Tibial nerve (tissue), 4 donors: ENCODE measurements around the gene GALNT11. TPM values are rescaled to one million over a fixed set of nuclear protein-coding genes. Genes with fewer than 3 reads are reported as not detected.

ENCODE experiments used
- DNase-seq, 2 donors: peaks; one replicate each; pipeline ENCODE4 v3.0.0-alpha.2; 2019; ENCODE audit warnings: low spot score in 2 of 2
- H3K27ac ChIP-seq, 4 donors: fragments of 200-600 bp; sonication (generic) in 3 of 4; one replicate each; pipeline ENCODE4 v1.5.1; 2017 to 2019; ENCODE audit warnings: mild to moderate bottlenecking in 1 of 4
- H3K27me3 ChIP-seq, 2 donors: fragments of 200-600 bp; sonication (generic) in 1 of 2; one replicate each; pipeline versions ENCODE4 v1.5.1 to v1.6.0; 2017 to 2019
- H3K36me3 ChIP-seq, 3 donors: fragments of 200-600 bp; sonication (generic); one replicate each; pipeline ENCODE4 v1.5.1; 2018 to 2019
- H3K4me1 ChIP-seq, 4 donors: fragments of 200-600 bp; sonication (generic) in 3 of 4; one replicate each; pipeline ENCODE4 v1.5.1; 2017 to 2019
- H3K4me3 ChIP-seq, 4 donors: fragments of 200-600 bp; sonication (generic) in 3 of 4; one replicate each; pipeline ENCODE4 v1.5.1; 2017 to 2019; ENCODE audit warnings: mild to moderate bottlenecking in 1 of 4, moderate library complexity in 1 of 4
- H3K9me3 ChIP-seq, 4 donors: fragments of 200-600 bp; sonication (generic) in 3 of 4; one replicate each; pipeline ENCODE4 v1.5.1; 2017 to 2019
- EP300 ChIP-seq, 2 donors: sonication (generic); formaldehyde crosslinking; IDR thresholded peaks; one replicate each; pipeline ENCODE4 v1.6.1; 2017; ENCODE audit warnings: antibody characterized with exemption in 2 of 2, mild to moderate bottlenecking in 1 of 2
- POLR2A ChIP-seq, 2 donors: fragments of 450-650 bp; IDR thresholded peaks; one replicate each; pipeline ENCODE4 v1.6.1; 2017; ENCODE audit warnings: antibody characterized with exemption in 2 of 2, mild to moderate bottlenecking in 2 of 2, moderate library complexity in 2 of 2
- WGBS, 2 donors: methylation state at CpG; one replicate each; pipeline ENCODE4 v1.1.5; 2018; 5-methylcytosine and 5-hydroxymethylcytosine counted together
- total RNA-seq, 4 donors: library from RNA; depleted of rRNA; stranded (reverse); fragments of >200 nt; gene quantifications; one replicate each; pipeline ENCODE4 v1.1.0, GENCODE V29; 2016
- TF ChIP-seq, protein P1 (sequence below), 5 experiments: fragments of 200-600 bp in 3 of 5; fragments of 450-650 bp in 2 of 5; sonication (generic) in 3 of 5; IDR thresholded peaks; one replicate each; pipeline ENCODE4 v1.5.1; 2016 to 2019; ENCODE audit warnings: antibody characterized with exemption in 5 of 5, mild to moderate bottlenecking in 3 of 5, moderate library complexity in 2 of 5

Gene GALNT11
- total RNA-seq, 4 donors from 2014 or later = 27.9 to 45.7 (median 36.6) TPM

DNA sequence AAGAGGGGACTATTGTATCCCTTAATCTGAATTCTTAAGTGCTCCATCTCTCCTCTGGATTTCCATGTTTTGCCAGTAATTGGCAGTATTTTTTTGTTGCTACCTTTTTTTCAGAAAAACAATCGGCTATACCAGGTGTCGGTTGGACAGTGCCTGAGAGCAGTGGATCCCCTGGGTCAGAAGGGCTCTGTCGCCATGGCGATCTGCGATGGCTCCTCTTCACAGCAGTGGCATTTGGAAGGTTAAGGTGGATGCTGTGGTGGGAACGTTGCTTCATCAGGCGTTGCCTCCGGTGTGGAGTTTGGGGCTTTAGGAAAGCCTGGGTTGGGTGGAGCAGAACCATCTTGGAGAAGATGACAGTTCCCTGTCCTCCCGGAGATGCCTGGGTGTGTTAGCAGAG lies 96.0 kb downstream of the GALNT11 start:
- no peak overlapping the region for H3K27ac ChIP-seq
- peaks cover 0 to 97% (median 21%) of the 10 kb centered on the region in 3 donors for H3K36me3 ChIP-seq
- H3K4me1 ChIP-seq = no peaks in the 10 kb centered on the region
- DNase-seq = no peak
- 95 to 96% methylated on average over 9 of the region's 9 CpGs for WGBS, 2 donors
- TF ChIP-seq EP300 (IDR thresholded peaks at IDR 0.05) (no peak), POLR2A (IDR thresholded peaks at IDR 0.05) (no peak)
- TF ChIP-seq, protein P1, sequence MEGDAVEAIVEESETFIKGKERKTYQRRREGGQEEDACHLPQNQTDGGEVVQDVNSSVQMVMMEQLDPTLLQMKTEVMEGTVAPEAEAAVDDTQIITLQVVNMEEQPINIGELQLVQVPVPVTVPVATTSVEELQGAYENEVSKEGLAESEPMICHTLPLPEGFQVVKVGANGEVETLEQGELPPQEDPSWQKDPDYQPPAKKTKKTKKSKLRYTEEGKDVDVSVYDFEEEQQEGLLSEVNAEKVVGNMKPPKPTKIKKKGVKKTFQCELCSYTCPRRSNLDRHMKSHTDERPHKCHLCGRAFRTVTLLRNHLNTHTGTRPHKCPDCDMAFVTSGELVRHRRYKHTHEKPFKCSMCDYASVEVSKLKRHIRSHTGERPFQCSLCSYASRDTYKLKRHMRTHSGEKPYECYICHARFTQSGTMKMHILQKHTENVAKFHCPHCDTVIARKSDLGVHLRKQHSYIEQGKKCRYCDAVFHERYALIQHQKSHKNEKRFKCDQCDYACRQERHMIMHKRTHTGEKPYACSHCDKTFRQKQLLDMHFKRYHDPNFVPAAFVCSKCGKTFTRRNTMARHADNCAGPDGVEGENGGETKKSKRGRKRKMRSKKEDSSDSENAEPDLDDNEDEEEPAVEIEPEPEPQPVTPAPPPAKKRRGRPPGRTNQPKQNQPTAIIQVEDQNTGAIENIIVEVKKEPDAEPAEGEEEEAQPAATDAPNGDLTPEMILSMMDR (IDR thresholded peaks at IDR 0.05) = no peak
- H3K4me3 ChIP-seq = no peak overlapping the region
- peaks cover 0 to 10% (median 4%) of the 10 kb centered on the region in 4 donors for H3K9me3 ChIP-seq
- H3K27me3 ChIP-seq = no peaks in the 10 kb centered on the region

DNA sequence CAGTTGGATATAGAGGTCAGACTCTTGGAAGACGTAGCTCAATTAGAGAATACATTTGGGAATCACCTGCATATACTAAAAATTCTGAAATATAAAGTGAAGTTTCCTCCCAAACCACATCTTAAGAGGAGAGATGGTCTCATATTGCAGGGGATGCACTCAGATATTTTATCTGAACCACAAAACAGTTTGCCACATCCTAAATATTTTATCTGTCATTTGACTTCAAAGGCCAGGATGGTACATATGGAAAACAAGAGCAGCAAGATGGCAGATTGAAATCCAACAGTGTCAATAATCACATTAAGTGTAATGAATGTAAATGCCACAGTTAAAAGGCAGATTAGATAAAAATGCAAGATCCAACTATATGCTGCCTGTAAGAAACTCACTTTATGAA lies 97.1 kb downstream of the GALNT11 start:
- H3K36me3 ChIP-seq = peaks cover 0 to 99% (median 21%) of the 10 kb centered on the region in 3 donors

DNA sequence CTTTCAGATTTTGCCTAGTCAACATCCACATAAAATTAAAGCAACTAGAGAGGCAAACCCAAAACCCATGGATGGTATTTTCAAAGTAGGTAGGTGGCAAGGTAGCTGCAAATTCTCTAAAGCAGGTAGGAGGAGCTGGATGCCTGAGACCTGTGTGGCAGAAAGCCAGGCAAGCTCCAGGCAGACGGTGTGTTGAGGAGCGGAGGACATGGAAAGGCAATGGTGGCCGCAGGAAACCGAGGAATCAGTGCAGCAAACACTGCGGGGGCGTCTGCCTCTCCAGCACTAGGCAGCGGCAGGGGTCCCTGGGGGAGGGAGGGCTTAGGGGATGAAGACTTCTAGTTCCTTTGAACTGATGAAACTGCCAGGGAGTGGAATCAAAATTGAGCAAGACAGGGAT lies 101.3 kb downstream of the GALNT11 start:
- peaks cover 0 to 10% (median 4%) of the 10 kb centered on the region in 4 donors for H3K9me3 ChIP-seq
- H3K4me1 ChIP-seq = no peaks in the 10 kb centered on the region
- DNase-seq = no peak
- no peak overlapping the region for H3K4me3 ChIP-seq
- peaks cover 0 to 90% (median 2%) of the 10 kb centered on the region in 3 donors for H3K36me3 ChIP-seq
- H3K27ac ChIP-seq = no peak overlapping the region
- WGBS, 2 donors = 85 to 88% methylated on average over 7 of the region's 7 CpGs
- TF ChIP-seq, protein P1 (IDR thresholded peaks at IDR 0.05) = no peak
- TF ChIP-seq EP300 (IDR thresholded peaks at IDR 0.05) (no peak), POLR2A (IDR thresholded peaks at IDR 0.05) (no peak)
- no peaks in the 10 kb centered on the region for H3K27me3 ChIP-seq

More for the DNA sequence above, 97.1 kb downstream of the GALNT11 start:
- whole genome bisulfite sequencing, 2 donors = 88 to 90% methylated on average over 1 of the region's 1 CpG
- TF ChIP-seq POLR2A (IDR thresholded peaks at IDR 0.05) (no peak), EP300 (IDR thresholded peaks at IDR 0.05) (no peak)
- TF ChIP-seq, protein P1 (IDR thresholded peaks at IDR 0.05) = no peak
- peaks cover 0 to 10% (median 4%) of the 10 kb centered on the region in 4 donors for H3K9me3 ChIP-seq
- H3K27me3 ChIP-seq = no peaks in the 10 kb centered on the region
- no peak overlapping the region for H3K4me3 ChIP-seq
- no peak for DNase-seq
- no peaks in the 10 kb centered on the region for H3K4me1 ChIP-seq
- H3K27ac ChIP-seq = no peak overlapping the region

DNA sequence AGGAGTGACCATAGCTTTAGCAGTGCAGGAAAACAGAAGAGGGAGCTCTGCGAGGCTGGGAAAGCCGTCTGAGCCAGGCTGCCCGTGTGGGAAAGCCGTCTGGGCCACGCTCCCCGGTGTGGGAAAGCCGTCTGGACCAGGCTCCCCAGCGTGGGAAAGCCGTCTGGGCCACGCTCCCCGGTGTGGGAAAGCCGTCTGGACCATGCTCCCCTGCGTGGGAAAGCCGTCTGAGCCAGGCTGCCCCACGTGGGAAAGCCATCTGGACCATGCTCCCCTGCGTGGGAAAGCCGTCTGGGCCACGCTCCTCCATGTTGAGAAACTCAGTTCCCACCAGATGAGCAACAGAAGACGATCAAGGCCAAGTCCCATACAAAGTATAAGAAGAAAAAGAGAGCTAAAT lies 101.8 kb downstream of the GALNT11 start:
- Histone ChIP-seq H3K4me1 (no peaks in the 10 kb centered on the region), H3K27me3 (no peaks in the 10 kb centered on the region), H3K27ac (no peak overlapping the region), H3K9me3 (peaks cover 0 to 10% (median 4%) of the 10 kb centered on the region in 4 donors), H3K4me3 (no peak overlapping the region), H3K36me3 (peaks cover 0 to 90% (median 0%) of the 10 kb centered on the region in 3 donors)
- WGBS, 2 donors = 92% methylated on average over 19 of the region's 19 CpGs
- no peak for DNase-seq
- TF ChIP-seq EP300 (IDR thresholded peaks at IDR 0.05) = no peak
- TF ChIP-seq POLR2A (IDR thresholded peaks at IDR 0.05) = no peak
- TF ChIP-seq, protein P1 (IDR thresholded peaks at IDR 0.05) = no peak

DNA sequence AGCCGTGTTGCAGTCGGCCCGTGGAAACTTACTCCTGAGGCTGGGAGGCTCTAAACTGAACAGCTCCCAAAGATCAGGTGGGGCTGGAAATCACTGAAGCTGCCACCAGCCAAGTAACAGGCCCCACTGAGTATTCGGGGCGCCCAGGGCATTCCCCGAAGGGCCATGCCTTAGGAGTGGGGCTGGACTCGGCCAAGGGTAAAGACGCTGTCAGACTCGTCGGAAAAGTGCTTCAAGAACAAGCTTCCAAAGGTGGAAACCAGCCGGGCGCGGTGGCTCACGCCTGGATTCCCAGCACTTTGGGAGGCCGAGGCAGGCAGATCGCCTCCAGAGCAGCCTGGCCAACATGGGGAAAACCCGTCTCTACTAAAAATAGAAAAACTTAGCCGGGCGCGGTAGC lies 102.8 kb downstream of the GALNT11 start:
- WGBS, 2 donors = 96 to 98% methylated on average over 20 of the region's 20 CpGs
- no peak for DNase-seq
- TF ChIP-seq, protein P1 (IDR thresholded peaks at IDR 0.05) = no peak
- TF ChIP-seq POLR2A (IDR thresholded peaks at IDR 0.05) (no peak), EP300 (IDR thresholded peaks at IDR 0.05) (no peak)
- no peaks in the 10 kb centered on the region for H3K4me1 ChIP-seq
- peaks cover 0 to 10% (median 4%) of the 10 kb centered on the region in 4 donors for H3K9me3 ChIP-seq
- no peaks in the 10 kb centered on the region for H3K27me3 ChIP-seq
- H3K4me3 ChIP-seq = no peak overlapping the region
- H3K36me3 ChIP-seq = peaks cover 0 to 89% (median 0%) of the 10 kb centered on the region in 3 donors
- no peak overlapping the region for H3K27ac ChIP-seq
